Activated T-cell treated with anti-CD3 and anti-CD28 coated beads, Interleukin-2, amount 50 U/mL, for 4 hours (primary cell): ENCODE data around the gene EPB41L2. TPM values are rescaled to one million over a fixed set of nuclear protein-coding genes. Genes with fewer than 3 reads are reported as not detected.

Source experiments
- ATAC-seq, 2 donors: fragments of 200-7000 bp; cut with Tn5 transposase; one replicate each; pipeline ENCODE4 v1.10.0; 2021
- DNase-seq: peaks from one replicate; pipeline ENCODE4 v3.0.0-alpha.2; 2020
- H3K27me3 Mint-ChIP-seq: one replicate; pipeline ENCODE4 v1.8.0; 2021; ENCODE audit warnings: low read depth, mixed read lengths
- H3K36me3 Mint-ChIP-seq: one replicate; pipeline ENCODE4 v1.8.0; 2022; ENCODE audit warnings: mixed read lengths; ENCODE audit not compliant: insufficient read depth
- H3K4me1 Mint-ChIP-seq: one replicate; pipeline ENCODE4 v1.8.0; 2021; ENCODE audit warnings: low read depth, mixed read lengths
- H3K4me3 Mint-ChIP-seq: one replicate; pipeline ENCODE4 v1.8.0; 2021; ENCODE audit warnings: mild to moderate bottlenecking, moderate library complexity, mixed read lengths
- H3K9me3 Mint-ChIP-seq: one replicate; pipeline ENCODE4 v1.8.0; 2021; ENCODE audit warnings: mixed read lengths
- total RNA-seq, 3 donors: library from RNA; stranded (reverse); gene quantifications; one replicate each; pipeline ENCODE4 v1.2.1, GENCODE V29; 2021

EPB41L2 gene
- total RNA-seq, 3 donors from 2014 or later, result 11.7 to 18.0 (median 15.3) TPM

DNA sequence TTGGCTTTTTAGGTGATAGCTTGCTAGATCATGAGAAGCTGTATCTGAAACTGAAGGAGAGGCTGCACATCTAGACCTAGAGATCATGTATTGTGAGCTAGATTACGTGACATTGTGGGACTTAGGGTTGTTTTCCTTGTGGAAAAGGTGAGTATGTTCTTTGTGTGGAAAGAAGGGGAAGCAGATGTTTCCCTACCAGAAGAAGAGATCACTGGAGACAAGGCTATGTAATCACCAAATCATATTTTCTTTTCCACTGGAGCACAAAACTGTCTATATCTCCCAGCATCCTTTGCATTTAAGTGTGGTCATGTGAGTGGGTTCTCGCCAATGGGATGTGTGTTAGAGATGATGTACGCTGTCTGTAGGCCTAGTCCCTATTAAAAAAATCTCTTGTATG is 7.0 kb upstream of the EPB41L2 start:
- DNase-seq, result no peak
- Mint-ChIP-seq H3K36me3 (no peaks in the 10 kb centered on the region), H3K27me3 (no peaks in the 10 kb centered on the region), H3K4me3 (no peak overlapping the region), H3K4me1 (no peaks in the 10 kb centered on the region), H3K9me3 (peaks cover 10% of the 10 kb centered on the region)
- ATAC-seq, result no peak

DNA sequence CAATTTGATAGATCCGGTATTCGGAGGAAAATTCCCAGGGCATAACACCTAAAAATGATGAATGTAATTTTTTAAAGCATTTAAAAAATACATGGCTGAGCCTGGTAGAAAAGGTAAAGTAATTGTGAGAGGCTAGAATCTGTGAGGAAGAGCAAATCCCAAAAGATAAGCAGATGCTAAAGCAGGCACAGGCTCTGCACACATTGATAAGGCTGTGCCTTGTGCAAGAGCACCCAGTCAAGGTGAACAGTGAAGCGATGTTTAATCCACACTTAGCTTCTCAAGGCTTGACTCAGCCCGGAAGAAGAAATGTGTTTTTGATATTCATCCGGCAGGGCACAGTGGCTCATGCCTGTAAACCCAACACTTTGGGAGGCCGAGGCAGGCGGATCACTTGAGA is 5.1 kb upstream of the EPB41L2 start:
- Mint-ChIP-seq H3K4me1 (peaks cover 6% of the 10 kb centered on the region), H3K9me3 (peaks cover 7% of the 10 kb centered on the region), H3K36me3 (no peaks in the 10 kb centered on the region), H3K27me3 (no peaks in the 10 kb centered on the region), H3K4me3 (no peak overlapping the region)
- no peak for DNase-seq
- no peak for ATAC-seq

DNA sequence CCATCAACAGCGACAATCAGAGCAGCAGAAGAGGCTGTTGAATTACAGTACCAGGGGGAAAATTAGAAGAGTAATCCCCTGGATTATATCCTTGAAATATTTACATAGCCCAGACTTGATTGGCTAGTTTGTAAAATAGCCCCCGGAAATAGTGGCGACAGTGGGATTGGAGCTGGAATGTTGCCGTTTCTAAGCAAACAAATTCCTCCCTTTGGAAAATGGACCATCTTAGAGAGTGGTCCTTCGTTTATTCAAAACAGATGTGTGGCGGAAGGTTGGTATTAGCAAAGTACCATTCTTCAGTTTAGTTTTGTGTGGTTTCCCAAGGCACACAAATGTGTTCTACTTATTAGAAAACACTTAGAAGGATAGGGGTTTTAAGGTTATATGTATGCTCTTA is 4.5 kb upstream of the EPB41L2 start:
- H3K9me3 Mint-ChIP-seq, result peaks cover 7% of the 10 kb centered on the region
- H3K36me3 Mint-ChIP-seq, result no peaks in the 10 kb centered on the region
- ATAC-seq (no peak), DNase-seq (no peak)
- no peak overlapping the region for H3K4me3 Mint-ChIP-seq
- H3K27me3 Mint-ChIP-seq, result no peaks in the 10 kb centered on the region
- H3K4me1 Mint-ChIP-seq, result peaks cover 6% of the 10 kb centered on the region

DNA sequence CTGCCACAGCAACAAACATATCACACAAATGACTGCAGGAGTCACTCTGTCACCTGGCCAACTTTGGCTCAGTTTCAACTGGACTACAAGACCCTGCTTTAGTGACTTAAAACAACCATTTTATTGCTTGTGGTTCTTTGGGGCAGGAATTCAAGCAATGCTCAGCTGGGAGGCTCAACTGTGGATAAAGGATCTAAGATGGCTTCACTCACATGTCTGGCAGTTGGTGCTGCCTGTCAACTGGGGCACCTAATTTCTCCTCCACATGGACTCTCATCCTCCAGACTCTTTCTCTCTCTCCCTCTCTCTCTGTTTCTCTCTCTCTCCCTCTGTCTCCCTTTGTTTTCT is 2.8 kb upstream of the EPB41L2 start:
- H3K9me3 Mint-ChIP-seq, result peaks cover 7% of the 10 kb centered on the region
- no peak for ATAC-seq
- H3K27me3 Mint-ChIP-seq, result no peaks in the 10 kb centered on the region
- peaks cover 17% of the 10 kb centered on the region for H3K4me1 Mint-ChIP-seq
- no peaks in the 10 kb centered on the region for H3K36me3 Mint-ChIP-seq
- no peak overlapping the region for H3K4me3 Mint-ChIP-seq
- no peak for DNase-seq

DNA sequence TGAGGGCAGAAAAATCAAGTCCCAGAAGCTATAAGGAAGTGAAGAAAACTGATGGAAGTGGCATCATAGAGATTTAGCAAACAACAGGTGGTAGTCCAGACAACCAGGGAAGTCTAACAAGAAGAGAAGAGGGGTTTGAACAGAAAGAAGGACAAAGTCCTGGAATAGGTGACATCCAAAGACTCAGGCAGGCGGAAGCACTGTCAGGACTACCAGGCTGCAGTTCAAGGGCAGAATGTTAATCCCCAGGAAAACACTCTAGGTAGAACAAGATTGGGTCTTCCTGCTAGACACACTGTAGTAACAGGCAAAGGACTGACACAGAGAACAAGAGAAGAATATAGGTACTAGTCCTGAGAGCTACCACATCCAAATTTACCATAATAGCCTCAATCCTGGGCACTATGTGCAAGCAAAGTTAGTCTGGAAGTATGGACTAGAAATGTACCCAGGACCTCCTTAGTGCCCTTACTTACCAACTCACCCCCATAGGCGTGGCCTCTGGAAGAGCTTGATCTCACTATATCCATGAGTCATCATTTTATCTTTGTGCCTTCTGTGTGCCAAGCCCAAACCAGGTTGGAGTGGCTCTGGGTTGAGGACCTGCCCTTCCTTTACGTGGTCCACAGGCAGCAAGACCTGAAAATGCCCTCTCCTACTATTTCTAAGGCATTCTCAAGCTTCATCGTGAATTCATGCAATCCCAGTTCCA is 2.2 kb upstream of the EPB41L2 start:
- Mint-ChIP-seq H3K36me3 (no peaks in the 10 kb centered on the region), H3K4me3 (no peak overlapping the region), H3K4me1 (peaks cover 22% of the 10 kb centered on the region), H3K9me3 (peaks cover 3% of the 10 kb centered on the region), H3K27me3 (no peaks in the 10 kb centered on the region)
- DNase-seq (no peak), ATAC-seq (no peak)

DNA sequence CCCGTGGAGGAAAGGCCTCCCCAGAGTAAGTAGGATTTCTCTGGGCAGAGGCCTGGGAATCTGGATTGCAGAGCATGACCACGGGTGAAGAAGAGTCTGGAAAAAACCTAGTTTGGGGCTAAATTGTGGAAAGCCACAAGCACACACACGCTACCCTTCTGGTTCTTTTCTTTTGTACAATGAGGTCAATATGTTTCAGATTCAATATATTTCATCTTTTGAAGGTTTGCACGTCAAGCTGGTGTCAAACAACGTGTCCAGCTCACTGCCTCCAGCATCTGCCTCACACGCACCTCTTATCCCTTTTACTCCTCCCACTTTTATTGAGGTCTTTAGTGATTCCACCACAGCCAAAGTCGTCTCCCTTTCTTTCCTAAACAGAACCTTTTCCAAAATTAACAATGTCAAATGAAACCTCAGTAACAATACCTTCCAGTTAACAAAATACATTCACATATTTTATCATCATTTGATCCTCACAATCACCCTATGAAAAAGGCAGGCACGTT is 773 bp upstream of the EPB41L2 start:
- DNase-seq (no peak), ATAC-seq (no peak)
- H3K4me3 Mint-ChIP-seq, result peak overlapping the region; percentile 83

DNA sequence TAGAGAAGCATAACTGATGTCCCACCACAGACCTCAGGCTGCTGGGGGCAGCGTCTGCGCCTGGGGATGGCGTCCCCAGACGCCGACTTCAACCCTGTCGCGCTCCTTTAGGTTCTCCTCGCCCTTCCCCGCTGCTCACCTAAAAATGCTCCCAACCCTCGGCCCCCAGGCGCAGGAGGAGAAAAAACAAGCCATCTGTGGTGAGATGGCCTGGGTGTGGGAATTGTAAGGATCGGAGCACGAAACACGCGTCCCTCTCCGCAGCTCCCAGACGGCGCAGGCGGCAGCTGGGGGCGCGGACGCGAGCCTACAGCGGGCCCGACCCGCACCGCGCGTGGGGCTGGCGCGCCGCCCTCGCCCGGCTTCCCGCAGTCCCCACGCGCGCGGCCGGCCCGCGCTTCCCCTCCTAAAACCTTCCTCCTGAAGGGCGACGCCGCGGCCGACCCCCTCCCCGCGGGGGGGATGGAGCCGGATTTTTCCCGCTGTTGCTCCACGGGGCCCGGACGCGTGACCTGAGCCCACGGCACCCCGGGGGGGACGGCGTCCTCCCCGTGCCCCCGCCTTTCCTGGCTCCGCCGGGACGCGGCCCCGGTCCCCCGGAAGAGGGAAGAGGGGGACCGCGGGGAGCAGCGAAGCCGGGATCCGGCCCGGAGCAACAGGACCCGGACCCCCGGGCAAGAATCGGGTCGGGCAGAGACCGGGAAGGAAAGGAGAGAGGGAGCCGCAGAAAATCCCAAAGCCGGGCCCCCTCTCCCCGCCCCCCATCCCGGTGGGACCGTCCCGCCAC is 611 bp downstream of the EPB41L2 start:
- Mint-ChIP-seq H3K9me3 (no peaks in the 10 kb centered on the region), H3K36me3 (no peaks in the 10 kb centered on the region), H3K4me3 (peak overlapping the region; percentile 82), H3K27me3 (no peaks in the 10 kb centered on the region), H3K4me1 (peaks cover 22% of the 10 kb centered on the region)
- no peak for DNase-seq
- peak; percentile 44 to 50 for ATAC-seq

More for the DNA sequence above, 773 bp upstream of the EPB41L2 start:
- Mint-ChIP-seq H3K36me3 (no peaks in the 10 kb centered on the region), H3K9me3 (no peaks in the 10 kb centered on the region), H3K4me1 (peaks cover 22% of the 10 kb centered on the region), H3K27me3 (no peaks in the 10 kb centered on the region)

DNA sequence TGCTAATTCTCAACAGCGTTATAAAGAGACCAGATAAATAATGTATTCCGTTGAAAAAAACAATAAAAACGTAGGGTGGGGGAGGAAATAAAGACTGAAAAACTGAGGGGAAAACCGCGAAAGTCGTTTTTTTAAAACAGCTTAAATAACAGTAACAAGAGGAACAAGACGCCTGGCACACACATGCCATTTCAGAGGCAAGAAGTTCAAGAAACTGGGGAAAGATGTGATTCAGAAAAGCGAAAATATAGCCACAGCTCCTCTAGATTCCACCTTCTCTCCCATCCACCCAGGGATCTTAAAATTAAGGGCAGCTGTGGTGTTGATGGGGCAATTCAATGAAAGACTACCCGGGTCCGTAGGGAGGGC is 1.3 kb downstream of the EPB41L2 start:
- H3K4me1 Mint-ChIP-seq, result peaks cover 22% of the 10 kb centered on the region
- DNase-seq, result no peak
- peak overlapping the region; percentile 82 for H3K4me3 Mint-ChIP-seq
- peaks cover 5% of the 10 kb centered on the region for H3K9me3 Mint-ChIP-seq
- H3K27me3 Mint-ChIP-seq, result no peaks in the 10 kb centered on the region
- ATAC-seq, result no peak
- H3K36me3 Mint-ChIP-seq, result no peaks in the 10 kb centered on the region

DNA sequence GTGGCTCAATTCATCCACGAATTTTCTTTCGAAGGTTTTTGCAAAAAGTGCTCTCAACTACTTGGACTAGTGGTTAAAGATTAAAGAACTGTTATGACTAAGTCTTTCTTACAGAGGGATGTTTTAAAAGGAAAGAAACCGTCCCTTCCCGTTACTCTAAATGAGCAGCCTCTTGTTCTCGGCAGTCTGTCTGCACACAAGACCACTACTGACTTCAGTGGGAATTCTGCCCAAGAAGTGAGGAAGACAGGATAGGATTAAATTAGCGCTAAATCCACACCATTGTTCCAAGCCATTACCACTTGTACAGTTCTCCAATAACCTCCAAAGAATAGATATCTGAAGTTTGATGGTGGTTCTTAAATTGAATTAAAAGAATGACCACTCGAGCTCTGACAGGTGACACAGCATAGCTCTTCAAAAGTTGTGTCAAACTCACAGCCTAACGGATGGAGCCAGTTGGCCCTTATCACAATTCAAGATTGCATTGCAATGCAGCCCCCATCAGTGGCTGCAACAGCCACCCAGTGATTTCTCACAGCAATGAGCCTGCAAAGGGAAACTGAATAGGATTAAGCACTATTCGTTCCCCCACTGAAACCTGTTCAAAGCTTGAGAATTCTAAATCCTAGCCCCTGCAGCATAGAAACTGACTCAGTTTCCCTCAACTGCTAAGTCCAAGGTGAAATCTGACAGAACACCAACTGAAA is 1.8 kb downstream of the EPB41L2 start:
- ATAC-seq, result no peak
- no peaks in the 10 kb centered on the region for H3K27me3 Mint-ChIP-seq
- peak overlapping the region; percentile 82 for H3K4me3 Mint-ChIP-seq
- DNase-seq, result no peak
- peaks cover 22% of the 10 kb centered on the region for H3K4me1 Mint-ChIP-seq
- H3K36me3 Mint-ChIP-seq, result peaks cover 2% of the 10 kb centered on the region
- H3K9me3 Mint-ChIP-seq, result peaks cover 10% of the 10 kb centered on the region

DNA sequence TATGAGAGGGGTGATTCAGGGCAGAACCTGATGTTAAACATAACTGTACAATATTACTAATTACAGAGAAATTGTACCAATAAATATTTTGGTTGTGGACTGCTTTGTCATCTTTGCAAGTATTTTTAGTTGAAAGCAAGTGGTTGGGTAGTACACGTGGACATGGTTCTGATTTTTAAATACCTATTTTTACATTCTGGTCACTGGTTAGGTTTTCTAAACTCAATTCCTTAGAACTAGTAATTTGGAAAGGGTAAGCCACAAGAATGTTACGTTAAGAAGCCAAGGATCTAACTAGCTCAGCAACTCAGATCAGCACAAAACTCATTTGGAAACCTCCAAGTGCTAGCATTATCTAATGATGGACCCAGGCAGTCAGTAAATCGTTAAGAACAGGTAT is 2.7 kb downstream of the EPB41L2 start:
- H3K9me3 Mint-ChIP-seq, result peaks cover 11% of the 10 kb centered on the region
- DNase-seq (no peak), ATAC-seq (no peak)
- peaks cover 2% of the 10 kb centered on the region for H3K36me3 Mint-ChIP-seq
- H3K4me1 Mint-ChIP-seq, result peaks cover 22% of the 10 kb centered on the region
- H3K27me3 Mint-ChIP-seq, result no peaks in the 10 kb centered on the region
- H3K4me3 Mint-ChIP-seq, result peak overlapping the region; percentile 82

DNA sequence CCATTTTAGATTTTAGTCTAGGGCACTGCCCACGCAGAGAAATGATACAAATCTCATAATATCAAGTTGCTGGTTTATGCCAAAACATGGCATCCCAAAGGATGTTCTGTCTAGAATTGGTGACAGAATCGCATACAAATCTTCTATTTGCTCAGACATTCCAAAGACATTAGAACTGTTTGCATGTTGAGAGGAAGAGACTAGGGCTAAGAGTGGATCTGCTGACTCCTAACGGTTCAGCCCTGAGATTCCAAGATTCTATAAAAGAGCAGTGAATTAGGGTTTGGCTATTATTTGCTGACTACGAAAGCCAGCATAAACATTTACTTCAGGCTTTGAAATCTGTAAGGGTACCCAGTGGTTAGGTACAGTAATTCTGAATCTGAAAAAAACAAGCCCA is 3.6 kb downstream of the EPB41L2 start:
- Mint-ChIP-seq H3K27me3 (no peaks in the 10 kb centered on the region), H3K36me3 (peaks cover 2% of the 10 kb centered on the region), H3K9me3 (peaks cover 13% of the 10 kb centered on the region), H3K4me1 (peaks cover 22% of the 10 kb centered on the region), H3K4me3 (no peak overlapping the region)
- ATAC-seq, result no peak
- DNase-seq, result no peak

DNA sequence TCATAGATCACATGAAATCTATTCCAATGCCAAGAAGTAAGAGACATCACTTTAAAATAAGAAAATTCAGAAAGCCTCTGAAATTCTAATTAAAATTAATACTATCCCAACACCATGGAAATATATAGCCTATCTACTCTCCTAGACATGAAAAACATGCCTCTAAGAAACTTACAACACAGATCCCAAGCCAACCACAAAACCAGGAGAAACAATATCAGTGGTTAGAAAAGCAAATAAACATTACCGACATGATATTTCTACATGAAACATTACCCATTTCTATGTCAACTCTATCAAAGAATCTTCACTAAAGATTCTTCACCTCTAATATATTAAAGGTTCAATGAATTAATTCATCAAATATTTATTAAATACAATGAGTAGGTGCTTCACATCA is 4.8 kb downstream of the EPB41L2 start:
- ATAC-seq (no peak), DNase-seq (no peak)
- H3K4me1 Mint-ChIP-seq, result peaks cover 16% of the 10 kb centered on the region
- H3K9me3 Mint-ChIP-seq, result peaks cover 21% of the 10 kb centered on the region
- peaks cover 10% of the 10 kb centered on the region for H3K36me3 Mint-ChIP-seq
- H3K4me3 Mint-ChIP-seq, result no peak overlapping the region
- no peaks in the 10 kb centered on the region for H3K27me3 Mint-ChIP-seq

DNA sequence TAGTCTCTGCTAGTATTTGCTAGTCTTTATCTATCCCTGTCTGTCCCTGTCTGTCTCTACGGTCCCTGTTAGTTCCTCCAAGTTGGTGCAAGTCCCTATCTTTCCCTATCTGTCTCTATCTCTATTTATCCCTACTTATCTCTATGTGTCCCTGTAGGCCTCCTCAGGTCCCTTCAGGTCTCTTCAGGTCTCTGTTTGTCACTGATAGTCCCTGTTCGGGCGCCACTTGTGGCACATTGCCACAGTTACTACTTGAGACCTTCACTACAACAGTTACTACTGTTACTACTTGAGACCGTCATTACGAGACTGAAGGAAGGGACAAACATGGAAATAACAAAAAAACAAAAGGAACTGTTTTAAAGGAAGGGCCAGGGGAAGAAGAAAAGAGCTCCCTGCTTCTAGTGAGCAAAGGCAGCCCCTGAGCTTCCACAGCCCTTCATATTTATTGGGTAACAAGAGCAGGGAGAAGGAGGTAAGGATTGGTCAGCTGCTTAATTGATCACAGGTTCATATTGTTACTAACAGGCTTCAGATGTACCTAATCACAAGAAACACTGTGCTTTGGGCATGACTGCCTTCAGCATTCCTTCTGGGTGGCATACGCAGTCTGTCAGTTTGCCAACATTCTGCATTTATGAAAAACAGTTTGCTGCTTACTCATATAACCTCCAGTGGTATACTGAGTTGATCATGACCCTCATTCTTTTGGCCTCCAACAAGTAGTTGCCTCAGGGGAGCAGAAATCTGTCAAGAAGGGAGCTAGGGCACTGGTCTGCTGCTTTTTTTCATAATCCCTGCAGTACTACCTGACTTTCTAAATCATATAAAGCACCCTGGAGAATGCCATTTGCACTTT is 8.4 kb downstream of the EPB41L2 start:
- H3K9me3 Mint-ChIP-seq, result peaks cover 33% of the 10 kb centered on the region
- H3K27me3 Mint-ChIP-seq, result no peaks in the 10 kb centered on the region
- H3K4me3 Mint-ChIP-seq, result no peak overlapping the region
- ATAC-seq, result no peak
- H3K4me1 Mint-ChIP-seq, result no peaks in the 10 kb centered on the region
- peaks cover 20% of the 10 kb centered on the region for H3K36me3 Mint-ChIP-seq
- DNase-seq, result no peak
